SU-DHL-6 (cell line): Measurements from ENCODE around the gene DDX51.

ENCODE experiments used
- H2AFZ ChIP-seq: fragments of 200-600 bp; sonication (generic); 2 replicates; pipeline ENCODE4 v1.6.1; 2014; ENCODE audit warnings: low read depth, mild to moderate bottlenecking, moderate library complexity, mixed read lengths, antibody characterized with exemption, low read length; ENCODE audit not compliant: severe bottlenecking
- H3F3A ChIP-seq: fragments of 200-600 bp; shearing (Covaris generic); 2 replicates; pipeline ENCODE4 v1.6.0; 2016; ENCODE audit warnings: antibody characterized with exemption, mild to moderate bottlenecking; ENCODE audit not compliant: insufficient read depth
- H3K27ac ChIP-seq: fragments of 200-600 bp; sonication (generic); 2 replicates; pipeline ENCODE4 v1.5.1; 2016; ENCODE audit warnings: low read depth, mild to moderate bottlenecking, low read length, moderate library complexity, mixed read lengths
- H3K27me3 ChIP-seq: fragments of 200-600 bp; sonication (generic), shearing (Covaris generic); 2 replicates; pipeline ENCODE4 v1.6.0; 2014; ENCODE audit warnings: mild to moderate bottlenecking, low read length
- H3K36me3 ChIP-seq: fragments of 200-600 bp; sonication (generic); 2 replicates; pipeline ENCODE4 v1.6.1; 2014; ENCODE audit warnings: mild to moderate bottlenecking, low read length, mixed read lengths
- H3K4me2 ChIP-seq: fragments of 300-600, 200-600 bp; shearing (Covaris generic), sonication (generic); 2 replicates; pipeline ENCODE4 v1.6.0; 2014; ENCODE audit warnings: low read length, low read depth, mild to moderate bottlenecking; ENCODE audit not compliant: poor library complexity, severe bottlenecking
- H3K4me3 ChIP-seq: fragments of 200-600 bp; sonication (generic); 2 replicates; pipeline ENCODE4 v1.5.1; 2014; ENCODE audit warnings: antibody characterized with exemption, low read length, mild to moderate bottlenecking, mixed read lengths; ENCODE audit not compliant: insufficient read depth, poor library complexity, severe bottlenecking
- H3K79me2 ChIP-seq: fragments of 200-600 bp; sonication (generic); 2 replicates; pipeline ENCODE4 v1.6.1; 2014; ENCODE audit warnings: mild to moderate bottlenecking, low read length, moderate library complexity; ENCODE audit not compliant: insufficient read depth
- H3K9ac ChIP-seq: fragments of 200-600 bp; sonication (generic); 2 replicates; pipeline ENCODE4 v1.7.0; 2014; ENCODE audit warnings: mild to moderate bottlenecking, low read length
- H3K9me2 ChIP-seq: fragments of 200-600 bp; sonication (generic); replicated peaks from 2 replicates; pipeline ENCODE4 v1.6.1; 2014; ENCODE audit warnings: low read length; ENCODE audit not compliant: insufficient read depth
- H3K9me3 ChIP-seq: fragments of 200-600 bp; sonication (generic); 2 replicates; pipeline ENCODE4 v1.6.1; 2014; ENCODE audit warnings: low read length, mixed read lengths; ENCODE audit not compliant: insufficient read depth
- H4K20me1 ChIP-seq: fragments of 200-600 bp; sonication (generic); 2 replicates; pipeline ENCODE4 v1.6.1; 2014; ENCODE audit warnings: low read depth, mild to moderate bottlenecking, antibody characterized with exemption, low read length, moderate library complexity, mixed read lengths
- CTCF ChIP-seq: fragments of 200-600 bp; sonication (generic); IDR thresholded peaks from one replicate; pipeline ENCODE4 v1.5.1; 2017; ENCODE audit warnings: antibody characterized with exemption, mild to moderate bottlenecking, low read length, moderate library complexity; ENCODE audit not compliant: insufficient read depth, poor library complexity, severe bottlenecking
- EZH2phosphoT487 ChIP-seq: fragments of 200-600 bp; sonication (generic), shearing (Covaris generic); conservative IDR thresholded peaks from 2 replicates; pipeline ENCODE4 v1.6.1; 2018; ENCODE audit warnings: mild to moderate bottlenecking, antibody characterized with exemption, low read length, moderate library complexity, mixed read lengths

The DDX51 gene

GRCh38 chr12:132114667-132115066 lies 29.5 kb downstream of the DDX51 start:
- no peaks in the 10 kb centered on the region for H3K9me2 ChIP-seq
- H3K9me3 ChIP-seq = no peaks in the 10 kb centered on the region
- no peak for TF ChIP-seq EZH2phosphoT487
- no peak for TF ChIP-seq CTCF
- H2AFZ ChIP-seq = no peak overlapping the region
- H3K9ac ChIP-seq = no peak overlapping the region
- H4K20me1 ChIP-seq = no peaks in the 10 kb centered on the region
- no peaks in the 10 kb centered on the region for H3K36me3 ChIP-seq
- H3F3A ChIP-seq = no peaks in the 10 kb centered on the region
- no peak overlapping the region for H3K4me2 ChIP-seq
- no peaks in the 10 kb centered on the region for H3K79me2 ChIP-seq
- H3K27ac ChIP-seq = no peak overlapping the region
- no peaks in the 10 kb centered on the region for H3K27me3 ChIP-seq
- H3K4me3 ChIP-seq = no peak overlapping the region

GRCh38 chr12:132111654-132112304 lies 32.3 kb downstream of the DDX51 start:
- Histone ChIP-seq H3K4me3 (no peak overlapping the region), H3F3A (no peaks in the 10 kb centered on the region), H3K9ac (no peak overlapping the region), H3K36me3 (no peaks in the 10 kb centered on the region), H4K20me1 (no peaks in the 10 kb centered on the region), H2AFZ (no peak overlapping the region), H3K9me3 (no peaks in the 10 kb centered on the region), H3K9me2 (no peaks in the 10 kb centered on the region), H3K4me2 (no peak overlapping the region), H3K27me3 (no peaks in the 10 kb centered on the region), H3K27ac (no peak overlapping the region), H3K79me2 (no peaks in the 10 kb centered on the region)
- TF ChIP-seq EZH2phosphoT487 = no peak
- TF ChIP-seq CTCF = no peak

GRCh38 chr12:132110677-132111076 lies 33.4 kb downstream of the DDX51 start:
- H3F3A ChIP-seq = no peaks in the 10 kb centered on the region
- H3K79me2 ChIP-seq = no peaks in the 10 kb centered on the region
- H3K36me3 ChIP-seq = no peaks in the 10 kb centered on the region
- no peak overlapping the region for H3K9ac ChIP-seq
- no peaks in the 10 kb centered on the region for H3K9me2 ChIP-seq
- H3K9me3 ChIP-seq = no peaks in the 10 kb centered on the region
- no peaks in the 10 kb centered on the region for H4K20me1 ChIP-seq
- TF ChIP-seq EZH2phosphoT487 = no peak
- no peak for TF ChIP-seq CTCF
- H3K4me3 ChIP-seq = no peak overlapping the region
- no peak overlapping the region for H3K27ac ChIP-seq
- H3K27me3 ChIP-seq = no peaks in the 10 kb centered on the region
- H3K4me2 ChIP-seq = no peak overlapping the region
- no peak overlapping the region for H2AFZ ChIP-seq
